OCI-LY1 (cell line): ENCODE measurements around the gene FAT2.

Source experiments
- H2AFZ ChIP-seq: fragments of 200-600 bp; sonication (generic), shearing (Covaris generic); 2 replicates; pipeline ENCODE4 v1.6.0; 2014; ENCODE audit warnings: antibody characterized with exemption, mild to moderate bottlenecking, low read length
- H3F3A ChIP-seq: fragments of 200-600 bp; sonication (generic), shearing (Covaris generic); 2 replicates; pipeline ENCODE4 v1.6.0; 2014; ENCODE audit warnings: mild to moderate bottlenecking, antibody characterized with exemption, low read length, moderate library complexity; ENCODE audit not compliant: insufficient read depth
- H3K27ac ChIP-seq: fragments of 200-600 bp; sonication (generic); 2 replicates; pipeline ENCODE4 v1.5.1; 2014; ENCODE audit warnings: low read length, mixed run types, mild to moderate bottlenecking, low read depth; ENCODE audit not compliant: poor library complexity, severe bottlenecking
- H3K27me3 ChIP-seq: fragments of 200-600 bp; sonication (generic); 2 replicates; pipeline ENCODE4 v1.6.0; 2014; ENCODE audit warnings: antibody characterized with exemption, mild to moderate bottlenecking, low read length, moderate library complexity; ENCODE audit not compliant: insufficient read depth
- H3K36me3 ChIP-seq: fragments of 200-600 bp; sonication (generic); 2 replicates; pipeline ENCODE4 v1.6.1; 2014; ENCODE audit warnings: mild to moderate bottlenecking, antibody characterized with exemption, low read length, moderate library complexity, mixed read lengths; ENCODE audit not compliant: insufficient read depth
- H3K4me1 ChIP-seq: fragments of 200-600 bp; sonication (generic); 2 replicates; pipeline ENCODE4 v1.5.1; 2014; ENCODE audit warnings: mild to moderate bottlenecking, low read length, moderate library complexity; ENCODE audit not compliant: insufficient read depth, severe bottlenecking
- H3K4me2 ChIP-seq: fragments of 200-600 bp; sonication (generic), shearing (Covaris generic); 2 replicates; pipeline ENCODE4 v1.6.1; 2014; ENCODE audit warnings: low read length
- H3K4me3 ChIP-seq: fragments of 200-600 bp; sonication (generic); 2 replicates; pipeline ENCODE4 v1.5.1; 2014; ENCODE audit warnings: low read length, low read depth, mild to moderate bottlenecking, mixed read lengths; ENCODE audit not compliant: poor library complexity, severe bottlenecking
- H3K79me2 ChIP-seq: fragments of 200-600 bp; shearing (Covaris generic); 2 replicates; pipeline ENCODE4 v1.6.1; 2016; ENCODE audit warnings: mixed run types, low read length, mixed read lengths; ENCODE audit not compliant: insufficient read depth
- H3K9ac ChIP-seq: fragments of 200-600 bp; sonication (generic), shearing (Covaris generic); 2 replicates; pipeline ENCODE4 v1.6.1; 2014; ENCODE audit warnings: mild to moderate bottlenecking, low read length, mixed read lengths
- H3K9me2 ChIP-seq: fragments of 200-600 bp; sonication (generic), shearing (Covaris generic); 2 replicates; pipeline ENCODE4 v1.6.1; 2014; ENCODE audit warnings: low read depth, mild to moderate bottlenecking, low read length, mixed read lengths
- H3K9me3 ChIP-seq: fragments of 200-600 bp; shearing (Covaris generic); 2 replicates; pipeline ENCODE4 v1.6.1; 2014; ENCODE audit warnings: low read length, mixed read lengths
- H4K20me1 ChIP-seq: fragments of 200-600 bp; sonication (generic), shearing (Covaris generic); 2 replicates; pipeline ENCODE4 v1.6.0; 2016; ENCODE audit warnings: mild to moderate bottlenecking, low read length; ENCODE audit not compliant: insufficient read depth
- EZH2 ChIP-seq: fragments of 200-600 bp; sonication (generic), shearing (Covaris generic); IDR thresholded peaks from 2 replicates; pipeline ENCODE4 v1.8.0; 2017; ENCODE audit warnings: borderline replicate concordance, mixed run types, mild to moderate bottlenecking, antibody characterized with exemption, low read length, moderate library complexity, mixed read lengths
- TF ChIP-seq, protein P1 (sequence below): fragments of 200-600 bp; sonication (generic), shearing (Covaris generic); IDR thresholded peaks from 2 replicates; pipeline ENCODE4 v1.5.1; 2017; ENCODE audit warnings: mild to moderate bottlenecking, antibody characterized with exemption, low read length, moderate library complexity, mixed read lengths

The FAT2 gene

DNA sequence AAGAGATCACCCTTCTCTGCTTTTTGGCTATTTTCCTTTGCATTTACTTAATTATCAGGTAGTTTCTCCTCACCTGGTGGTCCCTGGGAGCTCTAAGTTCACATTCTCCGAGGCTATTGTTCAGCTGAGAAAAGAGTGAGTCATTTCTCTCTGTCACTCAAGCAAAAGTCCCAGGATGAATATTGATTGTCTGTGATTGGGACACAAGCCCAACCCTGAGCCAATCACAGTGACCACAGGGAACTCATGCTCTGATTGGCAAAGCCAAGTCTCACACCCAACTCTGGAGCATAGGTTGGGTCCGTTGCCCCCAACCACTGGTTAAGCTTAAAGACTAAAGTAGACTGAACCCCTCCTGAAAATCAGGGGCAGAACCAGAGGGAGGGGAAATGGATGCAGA lies 27.8 kb upstream of the FAT2 start:
- no peaks in the 10 kb centered on the region for H3K4me1 ChIP-seq
- no peaks in the 10 kb centered on the region for H3K9me3 ChIP-seq
- no peaks in the 10 kb centered on the region for H3F3A ChIP-seq
- H3K9ac ChIP-seq, result no peak overlapping the region
- no peaks in the 10 kb centered on the region for H3K79me2 ChIP-seq
- no peak overlapping the region for H3K27ac ChIP-seq
- no peaks in the 10 kb centered on the region; the same call in 1 of the 2 replicates for H3K27me3 ChIP-seq
- no peaks in the 10 kb centered on the region for H3K9me2 ChIP-seq
- H3K4me2 ChIP-seq, result no peak overlapping the region
- no peak overlapping the region for H3K4me3 ChIP-seq
- no peak for TF ChIP-seq EZH2
- TF ChIP-seq, protein P1, sequence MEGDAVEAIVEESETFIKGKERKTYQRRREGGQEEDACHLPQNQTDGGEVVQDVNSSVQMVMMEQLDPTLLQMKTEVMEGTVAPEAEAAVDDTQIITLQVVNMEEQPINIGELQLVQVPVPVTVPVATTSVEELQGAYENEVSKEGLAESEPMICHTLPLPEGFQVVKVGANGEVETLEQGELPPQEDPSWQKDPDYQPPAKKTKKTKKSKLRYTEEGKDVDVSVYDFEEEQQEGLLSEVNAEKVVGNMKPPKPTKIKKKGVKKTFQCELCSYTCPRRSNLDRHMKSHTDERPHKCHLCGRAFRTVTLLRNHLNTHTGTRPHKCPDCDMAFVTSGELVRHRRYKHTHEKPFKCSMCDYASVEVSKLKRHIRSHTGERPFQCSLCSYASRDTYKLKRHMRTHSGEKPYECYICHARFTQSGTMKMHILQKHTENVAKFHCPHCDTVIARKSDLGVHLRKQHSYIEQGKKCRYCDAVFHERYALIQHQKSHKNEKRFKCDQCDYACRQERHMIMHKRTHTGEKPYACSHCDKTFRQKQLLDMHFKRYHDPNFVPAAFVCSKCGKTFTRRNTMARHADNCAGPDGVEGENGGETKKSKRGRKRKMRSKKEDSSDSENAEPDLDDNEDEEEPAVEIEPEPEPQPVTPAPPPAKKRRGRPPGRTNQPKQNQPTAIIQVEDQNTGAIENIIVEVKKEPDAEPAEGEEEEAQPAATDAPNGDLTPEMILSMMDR, result no peak
- no peak overlapping the region for H2AFZ ChIP-seq
- no peaks in the 10 kb centered on the region for H4K20me1 ChIP-seq
- no peaks in the 10 kb centered on the region for H3K36me3 ChIP-seq

DNA sequence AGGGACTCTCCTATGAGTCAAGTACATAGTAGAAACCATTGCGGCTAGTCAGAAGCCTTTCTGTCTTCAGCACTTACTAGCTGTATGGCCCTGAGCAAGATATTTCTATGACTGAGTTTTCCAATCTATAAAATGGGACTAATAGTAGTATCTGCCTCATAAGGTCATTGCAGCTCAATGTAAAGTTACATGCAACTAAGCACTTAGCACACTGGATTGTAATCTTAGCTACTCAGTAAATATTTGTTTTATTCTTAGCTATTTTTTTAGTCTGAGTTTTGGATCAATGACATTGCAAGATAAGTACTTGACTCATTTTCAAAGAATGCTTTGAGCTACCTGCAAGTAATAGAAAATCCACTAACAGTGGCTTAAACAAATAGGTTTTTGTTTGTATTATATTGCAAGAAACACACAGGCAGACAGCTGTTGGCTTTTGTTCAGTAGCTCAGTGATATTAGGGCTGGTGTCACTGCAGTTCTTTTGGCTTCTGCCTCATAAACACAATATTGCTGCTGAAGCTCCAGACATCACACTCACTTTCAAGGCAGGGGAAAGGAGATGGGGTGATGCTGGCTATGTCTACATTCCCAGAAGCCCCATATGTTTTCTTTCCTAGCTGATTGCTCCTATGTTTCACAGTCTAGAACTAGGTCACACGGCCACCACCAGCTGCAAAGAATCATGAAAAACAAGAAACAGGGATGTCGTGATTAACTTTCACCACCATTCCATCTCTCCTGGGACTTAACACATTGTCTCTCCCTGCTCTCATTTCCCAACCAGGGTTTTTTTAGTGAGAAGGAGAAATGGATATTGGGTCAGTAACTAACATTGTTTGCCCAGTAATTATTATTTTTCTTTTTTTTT lies 26.9 kb upstream of the FAT2 start:
- no peak for TF ChIP-seq EZH2
- TF ChIP-seq, protein P1, result no peak
- H3K27me3 ChIP-seq, result no peaks in the 10 kb centered on the region; the same call in 1 of the 2 replicates

DNA sequence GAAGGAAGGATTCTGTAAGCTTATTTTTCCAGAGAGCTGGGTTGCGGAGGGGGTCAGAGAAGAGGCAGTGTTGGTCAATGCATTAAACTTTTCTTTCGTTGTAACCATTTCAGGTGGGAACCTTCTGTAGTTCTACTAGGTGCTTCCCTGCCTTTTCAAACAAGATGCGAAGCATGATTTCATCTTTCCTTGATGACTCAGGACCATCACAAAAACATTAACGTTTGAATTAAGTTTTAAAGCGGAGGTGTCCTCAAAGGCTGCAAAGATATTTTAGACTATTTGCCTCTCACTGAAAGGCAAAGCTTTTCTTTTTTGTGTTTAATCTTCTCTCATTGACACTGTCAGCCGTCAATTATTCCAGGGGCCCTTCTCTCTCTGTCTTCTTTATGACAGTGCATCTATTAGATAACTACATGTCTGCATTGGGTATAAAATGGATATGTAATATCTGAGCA lies 26.3 kb upstream of the FAT2 start:
- Histone ChIP-seq H3K4me1 (no peaks in the 10 kb centered on the region), H3F3A (no peaks in the 10 kb centered on the region), H3K9me3 (no peaks in the 10 kb centered on the region), H3K79me2 (no peaks in the 10 kb centered on the region), H3K27me3 (no peaks in the 10 kb centered on the region; the same call in 1 of the 2 replicates), H3K4me3 (no peak overlapping the region), H3K27ac (no peak overlapping the region), H3K36me3 (no peaks in the 10 kb centered on the region), H2AFZ (no peak overlapping the region), H3K4me2 (no peak overlapping the region), H3K9ac (no peak overlapping the region), H3K9me2 (no peaks in the 10 kb centered on the region), H4K20me1 (no peaks in the 10 kb centered on the region)
- TF ChIP-seq, protein P1, result no peak
- no peak for TF ChIP-seq EZH2

More for the DNA sequence above, 26.9 kb upstream of the FAT2 start:
- Histone ChIP-seq H2AFZ (no peak overlapping the region), H3K9me3 (no peaks in the 10 kb centered on the region), H3K36me3 (no peaks in the 10 kb centered on the region), H3K9ac (no peak overlapping the region), H3K79me2 (no peaks in the 10 kb centered on the region), H3K4me1 (no peaks in the 10 kb centered on the region), H3K4me3 (no peak overlapping the region), H4K20me1 (no peaks in the 10 kb centered on the region), H3K9me2 (no peaks in the 10 kb centered on the region), H3F3A (no peaks in the 10 kb centered on the region), H3K4me2 (no peak overlapping the region), H3K27ac (no peak overlapping the region)
